ENCODE results near the gene PLCH1.

- TF ChIP-seq, protein P1, sequence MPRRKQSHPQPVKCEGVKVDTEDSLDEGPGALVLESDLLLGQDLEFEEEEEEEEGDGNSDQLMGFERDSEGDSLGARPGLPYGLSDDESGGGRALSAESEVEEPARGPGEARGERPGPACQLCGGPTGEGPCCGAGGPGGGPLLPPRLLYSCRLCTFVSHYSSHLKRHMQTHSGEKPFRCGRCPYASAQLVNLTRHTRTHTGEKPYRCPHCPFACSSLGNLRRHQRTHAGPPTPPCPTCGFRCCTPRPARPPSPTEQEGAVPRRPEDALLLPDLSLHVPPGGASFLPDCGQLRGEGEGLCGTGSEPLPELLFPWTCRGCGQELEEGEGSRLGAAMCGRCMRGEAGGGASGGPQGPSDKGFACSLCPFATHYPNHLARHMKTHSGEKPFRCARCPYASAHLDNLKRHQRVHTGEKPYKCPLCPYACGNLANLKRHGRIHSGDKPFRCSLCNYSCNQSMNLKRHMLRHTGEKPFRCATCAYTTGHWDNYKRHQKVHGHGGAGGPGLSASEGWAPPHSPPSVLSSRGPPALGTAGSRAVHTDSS (CRISPR knock-in tag; conservative IDR thresholded peaks at IDR 0.05): no peak
- no peak for TF ChIP-seq SP4 (CRISPR knock-in tag; IDR thresholded peaks at IDR 0.05)
- TF ChIP-seq NCOA5 (CRISPR knock-in tag; IDR thresholded peaks at IDR 0.05): no peak
- no peak for TF ChIP-seq RERE (CRISPR knock-in tag; IDR thresholded peaks at IDR 0.05; ENCODE audit: low read depth)
- TF ChIP-seq POLR2A (IDR thresholded peaks at IDR 0.05; ENCODE audit: insufficient read depth in 1 of 2, low read depth in 2 of 2, low read length in 2 of 2): no peak
- no peak for TF ChIP-seq ZNF747 (CRISPR knock-in tag; IDR thresholded peaks at IDR 0.05; ENCODE audit: borderline replicate concordance)
- no peak for TF ChIP-seq NONO (IDR thresholded peaks at IDR 0.05)
- TF ChIP-seq NONO (CRISPR knock-in tag; conservative IDR thresholded peaks at IDR 0.05): no peak
- no peak for TF ChIP-seq NCOA1 (CRISPR knock-in tag; IDR thresholded peaks at IDR 0.05)
- TF ChIP-seq THAP7 (CRISPR knock-in tag; IDR thresholded peaks at IDR 0.05): no peak
These were observed 225.8 kb downstream of the PLCH1 start for GRCh38 chr3:155519078-155519477.

Measured in HepG2 (cell line).